Mammary epithelial cell (primary cell): ENCODE results near the gene PPP1CB.

Experiments used
- EZH2 ChIP-seq: IDR thresholded peaks from 2 replicates; pipeline ENCODE4 v1.6.1; 2012; ENCODE audit warnings: low read length, inconsistent platforms, borderline replicate concordance
- TF ChIP-seq, protein P1 (sequence below), 2 donors: IDR thresholded peaks in 1 of 2; conservative IDR thresholded peaks in 1 of 2; 2 replicates each; pipeline ENCODE4 v1.5.1; 2011 to 2012; ENCODE audit warnings: inconsistent platforms in 2 of 2, low read length in 2 of 2, mild to moderate bottlenecking in 2 of 2, control low read depth in 1 of 2, low read depth in 1 of 2; ENCODE audit not compliant: insufficient read depth in 1 of 2; ENCODE audit errors: extremely low read depth in 1 of 2

DNA sequence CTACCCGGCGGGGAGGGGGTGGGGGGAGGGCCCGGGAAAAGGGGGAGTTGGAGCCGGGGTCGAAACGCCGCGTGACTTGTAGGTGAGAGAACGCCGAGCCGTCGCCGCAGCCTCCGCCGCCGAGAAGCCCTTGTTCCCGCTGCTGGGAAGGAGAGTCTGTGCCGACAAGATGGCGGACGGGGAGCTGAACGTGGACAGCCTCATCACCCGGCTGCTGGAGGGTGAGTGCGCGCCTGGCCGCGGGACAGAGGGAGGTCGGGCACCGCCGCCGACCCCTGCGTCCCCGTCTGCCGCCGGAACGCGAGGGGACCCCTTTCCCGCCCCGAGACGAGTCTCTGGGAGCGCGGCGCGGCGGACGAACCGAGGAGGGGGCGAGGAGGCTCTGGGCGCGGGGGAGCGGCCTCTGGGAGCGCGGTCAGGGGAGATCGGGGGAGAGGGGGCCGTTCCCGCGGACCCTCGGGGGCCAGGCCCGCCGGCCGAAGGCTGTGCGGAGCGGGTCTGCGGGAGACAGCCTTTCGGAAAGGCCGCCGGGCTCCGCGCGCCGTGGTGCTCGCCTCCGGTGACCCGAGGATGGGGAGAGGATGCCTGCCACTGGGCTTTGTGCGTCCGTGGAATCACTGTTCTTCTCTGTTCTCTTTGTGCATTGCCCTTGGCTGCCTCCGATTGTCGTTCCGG lies 463 bp downstream of the PPP1CB start:
- TF ChIP-seq, protein P1, sequence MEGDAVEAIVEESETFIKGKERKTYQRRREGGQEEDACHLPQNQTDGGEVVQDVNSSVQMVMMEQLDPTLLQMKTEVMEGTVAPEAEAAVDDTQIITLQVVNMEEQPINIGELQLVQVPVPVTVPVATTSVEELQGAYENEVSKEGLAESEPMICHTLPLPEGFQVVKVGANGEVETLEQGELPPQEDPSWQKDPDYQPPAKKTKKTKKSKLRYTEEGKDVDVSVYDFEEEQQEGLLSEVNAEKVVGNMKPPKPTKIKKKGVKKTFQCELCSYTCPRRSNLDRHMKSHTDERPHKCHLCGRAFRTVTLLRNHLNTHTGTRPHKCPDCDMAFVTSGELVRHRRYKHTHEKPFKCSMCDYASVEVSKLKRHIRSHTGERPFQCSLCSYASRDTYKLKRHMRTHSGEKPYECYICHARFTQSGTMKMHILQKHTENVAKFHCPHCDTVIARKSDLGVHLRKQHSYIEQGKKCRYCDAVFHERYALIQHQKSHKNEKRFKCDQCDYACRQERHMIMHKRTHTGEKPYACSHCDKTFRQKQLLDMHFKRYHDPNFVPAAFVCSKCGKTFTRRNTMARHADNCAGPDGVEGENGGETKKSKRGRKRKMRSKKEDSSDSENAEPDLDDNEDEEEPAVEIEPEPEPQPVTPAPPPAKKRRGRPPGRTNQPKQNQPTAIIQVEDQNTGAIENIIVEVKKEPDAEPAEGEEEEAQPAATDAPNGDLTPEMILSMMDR (conservative IDR thresholded peaks at IDR 0.05 in 1 of 2, IDR thresholded peaks at IDR 0.05 in 1 of 2; ENCODE audit: extremely low read depth in 1 of 2, insufficient read depth in 1 of 2, low read depth in 1 of 2, low read length in 2 of 2), result no peak
- no peak for TF ChIP-seq EZH2
